DMS153 treated with DMSO at 0.1 percent for 48 hours (cell line): ENCODE measurements around the gene ARIH2.
A peak's percentile ranks its signal among the peaks of the same experiment; 100 is the strongest.
"Not testable (repeated sequence)": the region's sequence is repeated elsewhere in the genome, so short reads cannot be mapped to it uniquely, and the experiment has no call there.

Source experiments
- DNase-seq: peaks from one replicate; lab custom pipeline; 2025; ENCODE audit not compliant: unreplicated experiment; lab: John Stamatoyannopoulos, UW

Gene ARIH2

DNA sequence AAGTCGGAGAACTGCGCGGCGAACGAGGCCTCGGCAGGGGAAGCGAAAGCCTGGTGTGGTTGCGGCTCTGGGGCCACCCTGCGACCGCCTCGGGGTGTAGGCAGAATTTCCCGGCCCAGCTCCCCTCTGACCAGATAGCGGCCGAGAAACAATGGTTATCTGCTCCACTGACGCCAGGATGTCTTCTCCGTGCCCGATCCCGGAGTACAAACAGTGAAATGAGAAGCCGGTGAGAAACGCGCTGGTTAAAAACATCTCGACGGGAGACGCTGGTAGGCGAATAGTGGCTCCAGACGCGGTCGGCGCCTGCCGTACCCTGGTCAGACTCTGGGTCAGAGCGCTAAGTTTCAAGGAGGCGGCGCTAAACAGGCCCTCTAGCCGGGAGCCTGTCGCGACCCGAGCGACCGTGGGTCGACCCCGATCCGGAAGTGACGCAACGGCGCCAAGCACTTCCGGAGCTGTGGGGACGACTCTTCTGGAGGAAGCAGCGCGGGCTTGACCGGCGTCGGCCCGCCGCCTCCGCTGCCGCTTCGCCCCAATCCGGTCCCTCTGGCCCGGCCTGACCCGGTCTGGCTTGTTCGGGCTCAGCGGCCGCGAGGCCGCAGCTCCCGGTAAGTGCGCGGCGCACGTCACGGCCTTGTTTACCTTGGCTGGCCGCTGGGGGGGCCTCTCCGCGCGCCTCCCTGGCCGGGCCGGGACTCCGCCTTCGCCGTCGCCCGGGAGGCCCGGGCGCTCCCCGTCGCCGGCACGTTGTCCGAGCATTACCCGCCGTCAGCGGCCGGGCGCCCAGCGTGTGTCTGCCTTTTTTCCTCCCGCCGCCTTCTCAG is at the start of gene ARIH2:
Gene ARIH2 (plus strand): TSS at position 455 of the 827 bp plus-strand sequence. CDS start 8,717 bp downstream, outside the sequence.
- DNase-seq = peak; percentile 17

DNA sequence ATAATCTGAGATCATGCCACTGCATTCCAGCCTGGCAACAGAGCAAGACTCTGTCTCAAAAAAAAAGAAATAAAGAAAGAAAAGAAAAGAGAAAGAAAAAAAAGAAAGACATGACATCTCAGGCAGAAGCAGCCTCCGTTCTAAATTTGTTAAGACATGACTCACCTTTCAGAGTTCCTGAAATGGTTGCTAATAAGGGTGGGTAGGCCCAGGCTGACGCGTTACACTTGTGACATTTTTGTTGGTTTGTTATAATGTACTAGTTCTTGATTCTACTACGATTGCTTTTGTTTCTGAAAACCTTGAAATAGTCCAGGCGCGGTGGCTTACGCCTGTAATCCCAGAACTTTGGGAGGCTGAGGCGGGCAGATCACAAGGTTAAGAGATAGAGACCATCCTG is 41.0 kb upstream of the ARIH2 start:
- DNase-seq = no peak

GRCh38 chr3:48879307-48879993 is 39.2 kb upstream of the ARIH2 start:
- DNase-seq = no peak

GRCh38 chr3:48879994-48880377 is 38.7 kb upstream of the ARIH2 start:
- DNase-seq = no peak

DNA sequence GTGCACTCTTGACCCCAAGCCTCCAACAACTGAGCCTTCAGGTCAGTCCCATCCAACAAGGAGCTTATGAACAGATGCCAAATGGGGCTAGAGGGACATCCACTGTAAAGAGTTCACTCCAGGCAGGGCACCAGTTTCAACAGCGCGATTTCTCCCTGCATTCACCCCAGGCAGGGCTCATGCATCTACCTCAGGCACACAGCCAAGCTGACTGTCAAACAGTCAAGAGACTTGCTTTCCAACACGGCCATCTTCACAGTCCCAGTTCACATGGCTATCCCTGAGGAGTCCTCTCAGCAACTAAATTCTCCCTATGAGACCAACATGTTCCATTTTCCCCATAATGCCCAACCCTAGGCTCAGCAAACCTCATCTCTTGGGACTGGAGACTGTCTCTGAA is 37.6 kb upstream of the ARIH2 start:
- no peak for DNase-seq

GRCh38 chr3:48881652-48882114 is 37.0 kb upstream of the ARIH2 start:
- DNase-seq = no peak

GRCh38 chr3:48885753-48886152 is 32.9 kb upstream of the ARIH2 start:
- no peak for DNase-seq

DNA sequence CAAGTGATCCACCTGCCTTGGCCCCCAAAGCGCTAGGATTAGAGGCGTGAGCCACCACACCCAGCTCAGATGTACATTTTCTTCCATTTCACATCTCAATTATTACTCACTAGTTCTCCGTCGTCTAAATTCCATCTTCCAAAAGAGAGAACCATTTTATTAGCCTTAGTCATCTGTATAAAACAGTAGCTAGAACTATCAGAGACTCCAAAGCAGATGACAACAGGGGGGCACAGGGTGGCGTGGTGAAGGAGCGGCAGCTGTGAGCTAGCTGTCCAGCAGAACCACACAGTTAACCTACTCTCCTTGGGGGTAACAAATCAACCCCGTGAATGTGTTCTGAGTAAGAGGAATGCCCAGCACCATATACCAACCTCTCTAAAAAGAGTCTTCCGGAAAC is 27.0 kb upstream of the ARIH2 start:
- DNase-seq = no peak

- DNase-seq = no peak
These were observed 24.1 kb upstream of the ARIH2 start for GRCh38 chr3:48894516-48894915.

- DNase-seq = no peak
These were observed 21.7 kb upstream of the ARIH2 start for GRCh38 chr3:48896936-48897335.

GRCh38 chr3:48897460-48898376 is 20.9 kb upstream of the ARIH2 start:
- no peak for DNase-seq

- peak; percentile 16 for DNase-seq
These were observed 20.0 kb upstream of the ARIH2 start, which contains the start of gene SLC25A20 for GRCh38 chr3:48898383-48899234. SLC25A20 (minus strand) TSS chr3:48898882; CDS start chr3:48898794, 88 bp downstream.

- no peak for DNase-seq
These were observed 19.4 kb upstream of the ARIH2 start for GRCh38 chr3:48899273-48899672.

- DNase-seq = not testable (repeated sequence)
These were observed 11.6 kb upstream of the ARIH2 start for GRCh38 chr3:48907026-48907425.

GRCh38 chr3:48915296-48915695 is 3.3 kb upstream of the ARIH2 start:
- no peak for DNase-seq

DNA sequence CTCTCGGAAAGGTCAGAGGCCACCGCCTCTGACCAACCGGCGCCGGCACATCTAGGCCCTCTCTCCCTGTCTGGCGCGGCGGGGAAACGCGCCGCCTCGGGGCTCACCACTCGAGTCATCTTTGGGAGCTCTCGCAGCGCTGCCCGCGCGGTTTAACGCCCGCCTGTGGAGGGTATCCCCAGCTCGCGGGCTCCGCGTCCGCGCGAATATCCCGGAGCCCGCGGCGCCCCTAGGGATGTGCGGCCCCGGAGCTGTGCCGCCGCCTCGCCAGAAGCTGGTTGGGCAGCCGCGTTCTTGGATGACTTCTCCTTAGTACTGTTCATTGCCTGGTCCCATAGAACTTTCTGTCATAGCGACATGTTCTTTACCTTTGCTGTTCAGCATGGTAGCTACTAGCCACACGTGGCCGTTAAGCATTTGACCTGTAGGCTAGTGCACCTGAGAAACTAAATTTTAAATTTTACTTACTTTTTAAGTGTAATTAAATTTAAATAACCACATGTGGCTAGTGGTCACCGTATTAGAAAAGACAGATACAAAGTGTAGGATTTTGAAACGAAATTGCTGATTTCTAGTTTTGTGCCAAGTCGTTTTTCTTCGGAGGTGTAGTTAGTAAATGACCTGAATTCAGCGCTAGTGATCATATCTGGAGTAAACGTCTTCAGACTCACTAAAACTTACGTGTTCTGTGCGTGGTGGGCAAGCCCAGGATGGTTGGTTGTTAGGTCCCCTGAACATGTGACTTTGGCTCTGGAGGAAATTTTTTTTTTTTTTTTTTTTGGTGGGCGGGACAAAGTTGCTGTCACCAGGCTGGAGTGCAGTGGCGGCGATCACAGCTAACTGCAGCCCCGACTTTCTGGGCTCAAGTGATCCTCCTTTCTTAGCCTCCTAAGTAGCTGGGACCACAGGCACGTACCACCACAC is 835 bp downstream of the ARIH2 start:
- no peak for DNase-seq

GRCh38 chr3:48926425-48927392 is 8.1 kb downstream of the ARIH2 start:
- no peak for DNase-seq

GRCh38 chr3:48927928-48928327 is 9.3 kb downstream of the ARIH2 start:
- DNase-seq = no peak
